NCI-H1092 (cell line): ENCODE results near the gene KIAA0319L.

Source experiments
- DNase-seq: peaks from one replicate; lab custom pipeline; 2025; lab: John Stamatoyannopoulos, UW

KIAA0319L gene

GRCh38 chr1:35561972-35562680 lies 4.9 kb upstream of the KIAA0319L start:
- no peak for DNase-seq

GRCh38 chr1:35561297-35561971 lies 4.2 kb upstream of the KIAA0319L start:
- DNase-seq = no peak

GRCh38 chr1:35560256-35561225 lies 3.3 kb upstream of the KIAA0319L start:
- DNase-seq = no peak

- no peak for DNase-seq
Observed at GRCh38 chr1:35559317-35559944, 2.2 kb upstream of the KIAA0319L start.

GRCh38 chr1:35558374-35559316 lies 1.4 kb upstream of the KIAA0319L start:
- no peak for DNase-seq

GRCh38 chr1:35557611-35558373 lies 589 bp upstream of the KIAA0319L start, which contains the start of gene NCDN:
TSS of gene NCDN (plus strand) at chr1:35557799. CDS start at chr1:35558191, 392 bp downstream.
- DNase-seq = peak; percentile 99

- DNase-seq = peak; percentile 29
Observed at GRCh38 chr1:35556484-35557117, 602 bp downstream of the KIAA0319L start.

- peak; percentile 75 for DNase-seq
Observed at GRCh38 chr1:35555601-35556477, 1.4 kb downstream of the KIAA0319L start.

- DNase-seq = no peak
Observed at GRCh38 chr1:35555212-35555584, 2.0 kb downstream of the KIAA0319L start.

GRCh38 chr1:35554266-35555211 lies 2.7 kb downstream of the KIAA0319L start:
- peak; percentile 62 for DNase-seq

GRCh38 chr1:35553851-35554250 lies 3.4 kb downstream of the KIAA0319L start:
- DNase-seq = no peak

GRCh38 chr1:35546614-35547013 lies 10.6 kb downstream of the KIAA0319L start:
- no peak for DNase-seq

GRCh38 chr1:35544976-35545375 lies 12.2 kb downstream of the KIAA0319L start:
- peak; percentile 24 for DNase-seq

- no peak for DNase-seq
Observed at GRCh38 chr1:35539824-35540261, 17.4 kb downstream of the KIAA0319L start.

- DNase-seq = no peak
Observed at GRCh38 chr1:35539073-35539823, 18.0 kb downstream of the KIAA0319L start.

- no peak for DNase-seq
Observed at GRCh38 chr1:35537806-35538205, 19.4 kb downstream of the KIAA0319L start.
